Measurements from ENCODE around the gene EPOP.

DNA sequence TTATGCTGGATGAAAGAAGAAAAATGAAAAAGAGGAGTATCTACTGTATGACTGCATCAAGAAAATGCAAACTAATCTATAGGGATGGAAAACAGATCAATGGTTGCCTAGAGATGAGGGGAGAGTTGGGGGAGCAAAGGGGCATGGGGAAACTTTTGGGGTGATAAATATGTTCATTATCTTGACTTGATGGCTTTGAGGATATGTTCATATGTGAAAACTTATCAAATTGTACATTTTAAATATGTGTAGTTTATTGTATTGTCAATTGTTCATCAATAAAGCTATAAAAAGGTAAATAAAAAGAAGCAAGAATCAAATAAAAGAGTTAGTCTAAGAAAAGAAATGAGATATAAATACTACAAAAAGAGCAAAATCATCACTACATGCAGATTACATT is 49.3 kb downstream of the EPOP start:
- no peak for TF ChIP-seq POLR2A (IDR thresholded peaks at IDR 0.05)
- TF ChIP-seq, protein P1, sequence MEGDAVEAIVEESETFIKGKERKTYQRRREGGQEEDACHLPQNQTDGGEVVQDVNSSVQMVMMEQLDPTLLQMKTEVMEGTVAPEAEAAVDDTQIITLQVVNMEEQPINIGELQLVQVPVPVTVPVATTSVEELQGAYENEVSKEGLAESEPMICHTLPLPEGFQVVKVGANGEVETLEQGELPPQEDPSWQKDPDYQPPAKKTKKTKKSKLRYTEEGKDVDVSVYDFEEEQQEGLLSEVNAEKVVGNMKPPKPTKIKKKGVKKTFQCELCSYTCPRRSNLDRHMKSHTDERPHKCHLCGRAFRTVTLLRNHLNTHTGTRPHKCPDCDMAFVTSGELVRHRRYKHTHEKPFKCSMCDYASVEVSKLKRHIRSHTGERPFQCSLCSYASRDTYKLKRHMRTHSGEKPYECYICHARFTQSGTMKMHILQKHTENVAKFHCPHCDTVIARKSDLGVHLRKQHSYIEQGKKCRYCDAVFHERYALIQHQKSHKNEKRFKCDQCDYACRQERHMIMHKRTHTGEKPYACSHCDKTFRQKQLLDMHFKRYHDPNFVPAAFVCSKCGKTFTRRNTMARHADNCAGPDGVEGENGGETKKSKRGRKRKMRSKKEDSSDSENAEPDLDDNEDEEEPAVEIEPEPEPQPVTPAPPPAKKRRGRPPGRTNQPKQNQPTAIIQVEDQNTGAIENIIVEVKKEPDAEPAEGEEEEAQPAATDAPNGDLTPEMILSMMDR (IDR thresholded peaks at IDR 0.05 in 4 of 5, conservative IDR thresholded peaks at IDR 0.05 in 1 of 5): no peak

All from gastrocnemius medialis (tissue), 4 donors.